ENCODE measurements around the gene LGR4. TPM values are rescaled to one million over a fixed set of nuclear protein-coding genes. Genes with fewer than 3 reads are reported as not detected.

The LGR4 gene
- total and polyA plus RNA-seq, 2 of the 13 experiments (the other 11 are each of a cell fraction or from before 2014, with no cell fraction given) = 42.1 to 68.7 TPM

GRCh38 chr11:27460158-27460978, 12.2 kb downstream of the LGR4 start (continued):
- TF ChIP-seq, protein P1, sequence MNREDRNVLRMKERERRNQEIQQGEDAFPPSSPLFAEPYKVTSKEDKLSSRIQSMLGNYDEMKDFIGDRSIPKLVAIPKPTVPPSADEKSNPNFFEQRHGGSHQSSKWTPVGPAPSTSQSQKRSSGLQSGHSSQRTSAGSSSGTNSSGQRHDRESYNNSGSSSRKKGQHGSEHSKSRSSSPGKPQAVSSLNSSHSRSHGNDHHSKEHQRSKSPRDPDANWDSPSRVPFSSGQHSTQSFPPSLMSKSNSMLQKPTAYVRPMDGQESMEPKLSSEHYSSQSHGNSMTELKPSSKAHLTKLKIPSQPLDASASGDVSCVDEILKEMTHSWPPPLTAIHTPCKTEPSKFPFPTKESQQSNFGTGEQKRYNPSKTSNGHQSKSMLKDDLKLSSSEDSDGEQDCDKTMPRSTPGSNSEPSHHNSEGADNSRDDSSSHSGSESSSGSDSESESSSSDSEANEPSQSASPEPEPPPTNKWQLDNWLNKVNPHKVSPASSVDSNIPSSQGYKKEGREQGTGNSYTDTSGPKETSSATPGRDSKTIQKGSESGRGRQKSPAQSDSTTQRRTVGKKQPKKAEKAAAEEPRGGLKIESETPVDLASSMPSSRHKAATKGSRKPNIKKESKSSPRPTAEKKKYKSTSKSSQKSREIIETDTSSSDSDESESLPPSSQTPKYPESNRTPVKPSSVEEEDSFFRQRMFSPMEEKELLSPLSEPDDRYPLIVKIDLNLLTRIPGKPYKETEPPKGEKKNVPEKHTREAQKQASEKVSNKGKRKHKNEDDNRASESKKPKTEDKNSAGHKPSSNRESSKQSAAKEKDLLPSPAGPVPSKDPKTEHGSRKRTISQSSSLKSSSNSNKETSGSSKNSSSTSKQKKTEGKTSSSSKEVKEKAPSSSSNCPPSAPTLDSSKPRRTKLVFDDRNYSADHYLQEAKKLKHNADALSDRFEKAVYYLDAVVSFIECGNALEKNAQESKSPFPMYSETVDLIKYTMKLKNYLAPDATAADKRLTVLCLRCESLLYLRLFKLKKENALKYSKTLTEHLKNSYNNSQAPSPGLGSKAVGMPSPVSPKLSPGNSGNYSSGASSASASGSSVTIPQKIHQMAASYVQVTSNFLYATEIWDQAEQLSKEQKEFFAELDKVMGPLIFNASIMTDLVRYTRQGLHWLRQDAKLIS (CRISPR knock-in tag; IDR thresholded peaks at IDR 0.05) = no peak
- TF ChIP-seq HOXA5 (CRISPR knock-in tag; IDR thresholded peaks at IDR 0.05) (peak; percentile 53; the same call in 1 of the 2 replicates), ATAD3A (CRISPR knock-in tag; IDR thresholded peaks at IDR 0.05) (no peak), ZBTB26 (CRISPR knock-in tag; IDR thresholded peaks at IDR 0.05; ENCODE audit: borderline replicate concordance) (no peak), CCAR2 (optimal IDR thresholded peaks at IDR 0.05; ENCODE audit: low read depth, low read length) (no peak), TEAD3 (CRISPR knock-in tag; optimal IDR thresholded peaks at IDR 0.05; ENCODE audit: borderline replicate concordance) (peak; percentile 53), TGIF2 (CRISPR knock-in tag; IDR thresholded peaks at IDR 0.05) (no peak), ZNF670 (CRISPR knock-in tag; IDR thresholded peaks at IDR 0.05; ENCODE audit: borderline replicate concordance) (no peak), PAWR (CRISPR knock-in tag; IDR thresholded peaks at IDR 0.05; ENCODE audit: borderline replicate concordance) (no peak), FOXA3 (CRISPR knock-in tag; IDR thresholded peaks at IDR 0.05) (peak; percentile 86), CSRNP2 (CRISPR knock-in tag; conservative IDR thresholded peaks at IDR 0.05; ENCODE audit: low read depth) (no peak), ARID2 (CRISPR knock-in tag; IDR thresholded peaks at IDR 0.05; ENCODE audit: borderline replicate concordance) (0 out of 2 replicates have a peak, but pooled peaks have one; percentile 26), NONO (IDR thresholded peaks at IDR 0.05) (no peak), NONO (CRISPR knock-in tag; conservative IDR thresholded peaks at IDR 0.05) (no peak), ZNF160 (CRISPR knock-in tag; IDR thresholded peaks at IDR 0.05) (no peak), SYNCRIP (IDR thresholded peaks at IDR 0.05; ENCODE audit: insufficient read depth, low read depth, low read length) (no peak), ZNF614 (CRISPR knock-in tag; IDR thresholded peaks at IDR 0.05; ENCODE audit: borderline replicate concordance) (no peak), ZNF235 (CRISPR knock-in tag; IDR thresholded peaks at IDR 0.05; ENCODE audit: borderline replicate concordance) (no peak), HOXD1 (CRISPR knock-in tag; IDR thresholded peaks at IDR 0.05) (no peak; the same call in 1 of the 2 replicates), KDM1A (CRISPR knock-in tag; IDR thresholded peaks at IDR 0.05) (no peak), KAT7 (CRISPR knock-in tag; IDR thresholded peaks at IDR 0.05; ENCODE audit: borderline replicate concordance) (no peak; the same call in 1 of the 2 replicates)
- TF ChIP-seq, protein P2, sequence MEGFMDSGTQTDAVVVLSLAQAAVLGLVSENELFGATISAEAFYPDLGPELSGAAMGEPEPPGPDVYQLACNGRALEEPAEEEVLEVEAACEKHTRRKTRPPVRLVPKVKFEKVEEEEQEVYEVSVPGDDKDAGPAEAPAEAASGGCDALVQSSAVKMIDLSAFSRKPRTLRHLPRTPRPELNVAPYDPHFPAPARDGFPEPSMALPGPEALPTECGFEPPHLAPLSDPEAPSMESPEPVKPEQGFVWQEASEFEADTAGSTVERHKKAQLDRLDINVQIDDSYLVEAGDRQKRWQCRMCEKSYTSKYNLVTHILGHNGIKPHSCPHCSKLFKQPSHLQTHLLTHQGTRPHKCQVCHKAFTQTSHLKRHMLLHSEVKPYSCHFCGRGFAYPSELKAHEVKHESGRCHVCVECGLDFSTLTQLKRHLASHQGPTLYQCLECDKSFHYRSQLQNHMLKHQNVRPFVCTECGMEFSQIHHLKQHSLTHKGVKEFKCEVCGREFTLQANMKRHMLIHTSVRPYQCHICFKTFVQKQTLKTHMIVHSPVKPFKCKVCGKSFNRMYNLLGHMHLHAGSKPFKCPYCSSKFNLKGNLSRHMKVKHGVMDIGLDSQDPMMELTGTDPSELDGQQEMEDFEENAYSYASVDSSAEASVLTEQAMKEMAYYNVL (CRISPR knock-in tag; IDR thresholded peaks at IDR 0.05; ENCODE audit: borderline replicate concordance) = 0 out of 2 replicates have a peak, but pooled peaks have one; percentile 22

All from HepG2 (cell line).